NCI-H1436 treated with DMSO at 0.1 percent for 48 hours (cell line): ENCODE results near the gene PHC2.

Experiments used
- DNase-seq: peaks from one replicate; lab custom pipeline; 2025; lab: John Stamatoyannopoulos, UW

PHC2 gene

GRCh38 chr1:33446590-33446989, 15.7 kb upstream of the PHC2 start:
- DNase-seq = no peak

- no peak for DNase-seq
Observed at GRCh38 chr1:33445108-33445507, 14.2 kb upstream of the PHC2 start.

GRCh38 chr1:33443705-33444180, 12.8 kb upstream of the PHC2 start:
- DNase-seq = no peak

GRCh38 chr1:33443080-33443704, 12.3 kb upstream of the PHC2 start:
- DNase-seq = no peak

- no peak for DNase-seq
Observed at GRCh38 chr1:33442141-33442540, 11.2 kb upstream of the PHC2 start.

- DNase-seq = no peak
Observed at GRCh38 chr1:33441088-33441745, 10.3 kb upstream of the PHC2 start.

GRCh38 chr1:33439662-33440061, 8.8 kb upstream of the PHC2 start:
- DNase-seq = no peak

- DNase-seq = no peak
Observed at GRCh38 chr1:33438364-33439160, 7.7 kb upstream of the PHC2 start.

- DNase-seq = no peak
Observed at GRCh38 chr1:33436557-33437285, 5.8 kb upstream of the PHC2 start.

GRCh38 chr1:33435096-33435820, 4.4 kb upstream of the PHC2 start:
- no peak for DNase-seq

GRCh38 chr1:33434363-33434750, 3.5 kb upstream of the PHC2 start:
- no peak for DNase-seq

- no peak for DNase-seq
Observed at GRCh38 chr1:33433509-33434362, 2.8 kb upstream of the PHC2 start.

- no peak for DNase-seq
Observed at GRCh38 chr1:33429856-33430691, 821 bp downstream of the PHC2 start.

- DNase-seq = peak; percentile 56
Observed at GRCh38 chr1:33429332-33429731, 1.6 kb downstream of the PHC2 start.

GRCh38 chr1:33428661-33429060, 2.2 kb downstream of the PHC2 start:
- DNase-seq = no peak

GRCh38 chr1:33426916-33427315, 4.0 kb downstream of the PHC2 start:
- DNase-seq = no peak

- no peak for DNase-seq
Observed at GRCh38 chr1:33425900-33426299, 5.0 kb downstream of the PHC2 start.

GRCh38 chr1:33424610-33425009, 6.3 kb downstream of the PHC2 start:
- DNase-seq = no peak

- DNase-seq = no peak
Observed at GRCh38 chr1:33424205-33424604, 6.7 kb downstream of the PHC2 start.
